NT2/D1 (cell line): ENCODE results near the gene CEP70.

ENCODE experiments used
- SUZ12 ChIP-seq: IDR thresholded peaks from 2 replicates; pipeline ENCODE4 v1.6.1; 2011; ENCODE audit not compliant: insufficient read length, insufficient read depth; ENCODE audit errors: extremely low read depth
- YY1 ChIP-seq: IDR thresholded peaks from 2 replicates; pipeline ENCODE4 v1.6.1; 2011; ENCODE audit not compliant: insufficient read length, insufficient read depth
- ZNF274 ChIP-seq: IDR thresholded peaks from 2 replicates; pipeline ENCODE4 v1.6.1; 2011; ENCODE audit warnings: mild to moderate bottlenecking, low read depth, low read length

DNA sequence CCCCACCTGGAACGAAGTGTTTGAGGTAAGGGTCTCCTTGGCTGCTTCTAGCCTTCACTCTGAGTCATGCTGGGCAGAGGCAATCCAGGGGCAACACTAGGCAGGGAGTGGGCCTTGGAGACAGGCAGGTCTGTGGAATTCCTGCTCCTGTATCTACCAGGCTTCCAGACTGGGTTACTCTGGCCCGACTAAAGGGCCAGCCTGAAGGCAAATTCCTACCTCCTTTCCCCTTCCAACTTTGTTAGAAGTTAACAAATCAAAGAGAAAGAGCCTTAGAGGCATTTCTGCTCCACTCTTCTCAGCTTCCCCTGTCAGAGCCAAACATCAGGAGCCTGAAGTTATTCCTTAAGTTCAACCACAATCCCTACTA, 129.6 kb downstream of the CEP70 start:
- TF ChIP-seq ZNF274 (no peak), SUZ12 (no peak), YY1 (no peak)
